Suprapubic skin (tissue), 4 donors: ENCODE results near the gene PSME3. TPM values are rescaled to one million over a fixed set of nuclear protein-coding genes. Genes with fewer than 3 reads are reported as not detected.

Experiments used
- DNase-seq, 2 donors: peaks; one replicate each; pipeline ENCODE4 v3.0.0-alpha.2; 2019; ENCODE audit warnings: low spot score in 2 of 2
- H3K27ac ChIP-seq: fragments of 200-600 bp; sonication (generic); one replicate; pipeline ENCODE4 v1.5.1; 2019
- H3K27me3 ChIP-seq: fragments of 200-600 bp; sonication (generic); one replicate; pipeline ENCODE4 v1.5.1; 2019
- H3K36me3 ChIP-seq: fragments of 200-600 bp; sonication (generic); one replicate; pipeline ENCODE4 v1.5.1; 2019
- H3K4me1 ChIP-seq: fragments of 200-600 bp; sonication (generic); one replicate; pipeline ENCODE4 v1.5.1; 2019
- H3K4me3 ChIP-seq: fragments of 200-600 bp; sonication (generic); one replicate; pipeline ENCODE4 v1.5.1; 2019; ENCODE audit warnings: mild to moderate bottlenecking
- H3K9me3 ChIP-seq: fragments of 200-600 bp; sonication (generic); one replicate; pipeline ENCODE4 v1.5.1; 2019
- EP300 ChIP-seq: sonication (generic); formaldehyde crosslinking; IDR thresholded peaks from one replicate; pipeline ENCODE4 v1.6.1; 2017; ENCODE audit warnings: antibody characterized with exemption
- POLR2A ChIP-seq, 2 donors: fragments of 450-650 bp; IDR thresholded peaks; one replicate each; pipeline ENCODE4 v1.6.1; 2017; ENCODE audit warnings: antibody characterized with exemption in 2 of 2, mild to moderate bottlenecking in 2 of 2, moderate library complexity in 2 of 2
- POLR2AphosphoS5 ChIP-seq, 3 donors: sonication (generic); formaldehyde crosslinking; IDR thresholded peaks; one replicate each; pipeline ENCODE4 v1.6.1; 2017; ENCODE audit warnings: antibody characterized with exemption in 3 of 3
- WGBS: methylation state at CpG from one replicate; pipeline ENCODE4 v1.1.5; 2018; 5-methylcytosine and 5-hydroxymethylcytosine counted together
- total RNA-seq, 4 donors: library from RNA; depleted of rRNA; stranded (reverse); fragments of >200 nt; gene quantifications; one replicate each; pipeline ENCODE4 v1.1.0, GENCODE V29; 2016
- TF ChIP-seq, protein P1 (sequence below), 2 donors: fragments of 200-600 bp in 1 of 2; fragments of 450-650 bp in 1 of 2; sonication (generic) in 1 of 2; IDR thresholded peaks; one replicate each; pipeline ENCODE4 v1.5.1; 2016 to 2019; ENCODE audit warnings: antibody characterized with exemption in 2 of 2, mild to moderate bottlenecking in 1 of 2, moderate library complexity in 1 of 2

Gene PSME3
- total RNA-seq, 4 donors from 2014 or later: 47.0 to 106 (median 82.8) TPM

DNA sequence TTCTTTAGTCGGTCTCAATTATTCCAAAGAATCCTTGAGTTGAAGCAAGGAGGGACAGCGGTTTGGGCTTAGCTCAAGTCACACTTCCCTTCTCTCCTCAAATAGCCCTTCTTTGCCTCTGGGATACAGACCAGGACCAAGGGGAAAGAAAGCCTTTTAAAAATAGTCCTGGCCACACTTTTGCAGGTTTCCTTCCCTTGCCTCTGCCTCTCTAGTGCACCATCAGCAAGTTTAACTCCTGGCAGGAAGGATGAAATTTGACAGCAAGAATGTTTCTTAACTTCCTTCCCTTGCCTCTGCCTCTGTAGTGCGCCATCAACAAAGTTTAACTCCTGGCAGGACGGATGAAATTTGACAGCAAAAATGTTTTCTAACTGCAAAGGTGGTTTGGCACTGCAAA is 60.2 kb downstream of the PSME3 start:
- Histone ChIP-seq H3K27ac (no peak overlapping the region), H3K36me3 (no peaks in the 10 kb centered on the region), H3K4me3 (no peak overlapping the region), H3K4me1 (peaks cover 15% of the 10 kb centered on the region), H3K9me3 (no peaks in the 10 kb centered on the region), H3K27me3 (no peaks in the 10 kb centered on the region)
- no peak for TF ChIP-seq POLR2A (IDR thresholded peaks at IDR 0.05)
- TF ChIP-seq POLR2AphosphoS5 (IDR thresholded peaks at IDR 0.05): no peak
- TF ChIP-seq, protein P1, sequence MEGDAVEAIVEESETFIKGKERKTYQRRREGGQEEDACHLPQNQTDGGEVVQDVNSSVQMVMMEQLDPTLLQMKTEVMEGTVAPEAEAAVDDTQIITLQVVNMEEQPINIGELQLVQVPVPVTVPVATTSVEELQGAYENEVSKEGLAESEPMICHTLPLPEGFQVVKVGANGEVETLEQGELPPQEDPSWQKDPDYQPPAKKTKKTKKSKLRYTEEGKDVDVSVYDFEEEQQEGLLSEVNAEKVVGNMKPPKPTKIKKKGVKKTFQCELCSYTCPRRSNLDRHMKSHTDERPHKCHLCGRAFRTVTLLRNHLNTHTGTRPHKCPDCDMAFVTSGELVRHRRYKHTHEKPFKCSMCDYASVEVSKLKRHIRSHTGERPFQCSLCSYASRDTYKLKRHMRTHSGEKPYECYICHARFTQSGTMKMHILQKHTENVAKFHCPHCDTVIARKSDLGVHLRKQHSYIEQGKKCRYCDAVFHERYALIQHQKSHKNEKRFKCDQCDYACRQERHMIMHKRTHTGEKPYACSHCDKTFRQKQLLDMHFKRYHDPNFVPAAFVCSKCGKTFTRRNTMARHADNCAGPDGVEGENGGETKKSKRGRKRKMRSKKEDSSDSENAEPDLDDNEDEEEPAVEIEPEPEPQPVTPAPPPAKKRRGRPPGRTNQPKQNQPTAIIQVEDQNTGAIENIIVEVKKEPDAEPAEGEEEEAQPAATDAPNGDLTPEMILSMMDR (IDR thresholded peaks at IDR 0.05): no peak
- no peak for TF ChIP-seq EP300
- WGBS: 25% methylated on average over 4 of the region's 4 CpGs
- DNase-seq: no peak

Other genes with a start within 250 kb of the PSME3 start
- 10 to 100 TPM; 87.9 to 97.0 (median 91.1) TPM for gene RETREG3, start 224.0 kb upstream of the PSME3 start, total RNA-seq
- gene TUBG1, start 223.7 kb upstream of the PSME3 start, total RNA-seq: 10 to 100 TPM; 28.6 to 55.3 (median 54.2) TPM
- 10 to 100 TPM; 10.9 to 32.3 (median 12.7) TPM for gene TUBG2, start 174.1 kb upstream of the PSME3 start, total RNA-seq
- 10 to 100 TPM; 38.7 to 58.4 (median 45.3) TPM for gene PLEKHH3, start 156.4 kb upstream of the PSME3 start, total RNA-seq
- gene CCR10, start 151.6 kb upstream of the PSME3 start, total RNA-seq: 1 to 10 TPM in 2 of 4 donors, under 1 TPM in 2; 0.29 to 1.2 (median 0.85) TPM
- 1 to 10 TPM in 3 of 4 donors, under 1 TPM in 1; 0.79 to 3.3 (median 1.2) TPM for gene CNTNAP1, start 150.9 kb upstream of the PSME3 start, total RNA-seq
- gene EZH1, start 88.4 kb upstream of the PSME3 start, total RNA-seq: 100 to 1,000 TPM in 1 of 4 donors, 10 to 100 TPM in 3; 33.2 to 105 (median 51.0) TPM
- gene RAMP2, start 72.2 kb upstream of the PSME3 start, total RNA-seq: 10 to 100 TPM in 3 of 4 donors, 1 to 10 TPM in 1; 5.2 to 21.8 (median 14.7) TPM
- 10 to 100 TPM; 49.1 to 66.5 (median 59.0) TPM for gene VPS25, start 59.9 kb upstream of the PSME3 start, total RNA-seq
- gene WNK4, start 52.8 kb upstream of the PSME3 start, total RNA-seq: 1 to 10 TPM in 1 of 4 donors, under 1 TPM in 2, not detected in 1; 0.40 to 1.1 (median 0.98) TPM
- 10 to 100 TPM; 32.7 to 59.1 (median 49.5) TPM for gene COA3, start 34.7 kb upstream of the PSME3 start, total RNA-seq
- under 1 TPM in 1 of 4 donors, not detected in 3; 0.42 TPM for gene CNTD1, start 34.5 kb upstream of the PSME3 start, total RNA-seq
- gene BECN1, start 9.1 kb upstream of the PSME3 start, total RNA-seq: 100 to 1,000 TPM in 3 of 4 donors, 10 to 100 TPM in 1; 81.3 to 133 (median 104) TPM
- 1 to 10 TPM in 3 of 4 donors, under 1 TPM in 1; 0.64 to 5.5 (median 2.1) TPM for gene AOC2, start 11.2 kb downstream of the PSME3 start, total RNA-seq
- 10 to 100 TPM in 2 of 4 donors, 1 to 10 TPM in 2; 7.6 to 12.7 (median 11.0) TPM for gene AOC3, start 17.8 kb downstream of the PSME3 start, total RNA-seq
- not detected for gene G6PC1, start 67.4 kb downstream of the PSME3 start, total RNA-seq
- 10 to 100 TPM; 13.6 to 25.1 (median 16.9) TPM for gene AARSD1, start 131.1 kb downstream of the PSME3 start, total RNA-seq
- gene PTGES3L, start 146.7 kb downstream of the PSME3 start, total RNA-seq: under 1 TPM in 2 of 4 donors, not detected in 2; 0.44 to 0.48 TPM
- gene RUNDC1, start 147.2 kb downstream of the PSME3 start, total RNA-seq: 10 to 100 TPM; 13.9 to 18.9 (median 16.2) TPM
- gene RPL27, start 165.0 kb downstream of the PSME3 start, total RNA-seq: 1,000 to 10,000 TPM in 3 of 4 donors, 100 to 1,000 TPM in 1; 968 to 1,986 (median 1,251) TPM
- gene IFI35, start 173.4 kb downstream of the PSME3 start, total RNA-seq: 10 to 100 TPM in 3 of 4 donors, 1 to 10 TPM in 1; 9.0 to 18.0 (median 13.7) TPM
- gene VAT1, start 189.0 kb downstream of the PSME3 start, total RNA-seq: 100 to 1,000 TPM; 125 to 234 (median 188) TPM
- 1 to 10 TPM in 3 of 4 donors, under 1 TPM in 1; 0.79 to 2.1 (median 1.8) TPM for gene RND2, start 191.8 kb downstream of the PSME3 start, total RNA-seq